SK-N-SH treated with all-trans-retinoic acid at 6 μM for 48 hours (cell line): ENCODE measurements around the gene BACH2.

Experiments used
- ATAC-seq: fragments of 200-7000 bp; cut with Tn5 transposase; 3 replicates; pipeline ENCODE4 v1.9.1; 2020; ENCODE audit warnings: mild to moderate bottlenecking, moderate library complexity
- ARNTL ChIP-seq: fragments of 450-650 bp; formaldehyde crosslinking; IDR thresholded peaks from 2 replicates; pipeline ENCODE4 v1.5.0; 2020; ENCODE audit warnings: low read depth, mild to moderate bottlenecking, moderate library complexity, borderline replicate concordance
- BACH2 ChIP-seq: fragments of 250-450 bp; sonication (Bioruptor Pico); IDR thresholded peaks from 2 replicates; pipeline ENCODE4 v1.9.0; 2021; ENCODE audit warnings: mild to moderate bottlenecking, borderline replicate concordance
- CSDC2 ChIP-seq: fragments of 250-450 bp; sonication (Bioruptor Pico); IDR thresholded peaks from 2 replicates; pipeline ENCODE4 v1.5.0; 2020; ENCODE audit warnings: mild to moderate bottlenecking, moderate library complexity
- ESRRG ChIP-seq: fragments of 250-450 bp; sonication (Bioruptor Pico); IDR thresholded peaks from 2 replicates; pipeline ENCODE4 v1.6.1; 2021; ENCODE audit warnings: mild to moderate bottlenecking
- GLIS3 ChIP-seq: fragments of 250-450 bp; sonication (Bioruptor Pico); IDR thresholded peaks from 2 replicates; pipeline ENCODE4 v1.5.0; 2020; ENCODE audit warnings: mild to moderate bottlenecking, moderate library complexity
- OSR1 ChIP-seq: fragments of 250-450 bp; sonication (Bioruptor Pico); IDR thresholded peaks from 2 replicates; pipeline ENCODE4 v1.8.0; 2022; ENCODE audit warnings: moderate library complexity, mild to moderate bottlenecking, inconsistent platforms
- PPARA ChIP-seq: fragments of 250-450 bp; sonication (Bioruptor Pico); IDR thresholded peaks from 2 replicates; pipeline ENCODE4 v1.5.0; 2020; ENCODE audit warnings: mild to moderate bottlenecking, borderline replicate concordance
- RARB ChIP-seq: fragments of 250-450 bp; sonication (Bioruptor Pico); IDR thresholded peaks from 2 replicates; pipeline ENCODE4 v1.8.0; 2021; ENCODE audit warnings: mild to moderate bottlenecking, moderate library complexity
- SNAI2 ChIP-seq: fragments of 250-450 bp; sonication (Bioruptor Pico); IDR thresholded peaks from 2 replicates; pipeline ENCODE4 v1.5.0; 2020; ENCODE audit warnings: mild to moderate bottlenecking, moderate library complexity
- TCF4 ChIP-seq: fragments of 250-450 bp; sonication (Bioruptor Pico); IDR thresholded peaks from 2 replicates; pipeline ENCODE4 v1.8.0; 2021; ENCODE audit warnings: mild to moderate bottlenecking, moderate library complexity, borderline replicate concordance
- TOX ChIP-seq: fragments of 250-450 bp; sonication (Bioruptor Pico); IDR thresholded peaks from 2 replicates; pipeline ENCODE4 v1.8.0; 2021; ENCODE audit warnings: mild to moderate bottlenecking, moderate library complexity, borderline replicate concordance
- ZC3H10 ChIP-seq: fragments of 250-450 bp; sonication (Bioruptor Pico); IDR thresholded peaks from 2 replicates; pipeline ENCODE4 v1.5.1; 2021; ENCODE audit warnings: mild to moderate bottlenecking, moderate library complexity
- ZFP3 ChIP-seq: fragments of 250-450 bp; sonication (Bioruptor Pico); IDR thresholded peaks from 2 replicates; pipeline ENCODE4 v1.5.0; 2020; ENCODE audit warnings: mild to moderate bottlenecking, moderate library complexity
- ZFP30 ChIP-seq: fragments of 450-650 bp; formaldehyde crosslinking; IDR thresholded peaks from 2 replicates; pipeline ENCODE4 v1.5.0; 2022; ENCODE audit warnings: mild to moderate bottlenecking, moderate library complexity
- ZNF70 ChIP-seq: fragments of 450-650 bp; formaldehyde crosslinking; IDR thresholded peaks from 2 replicates; pipeline ENCODE4 v1.5.0; 2020; ENCODE audit warnings: mild to moderate bottlenecking, moderate library complexity
- ZNF8 ChIP-seq: fragments of 450-650 bp; formaldehyde crosslinking; IDR thresholded peaks from 2 replicates; pipeline ENCODE4 v1.5.0; 2020; ENCODE audit warnings: mild to moderate bottlenecking, moderate library complexity
- TF ChIP-seq, protein P1 (sequence below): fragments of 250-450 bp; sonication (Bioruptor Pico); IDR thresholded peaks from 2 replicates; pipeline ENCODE4 v1.5.1; 2020; ENCODE audit warnings: low read depth, mild to moderate bottlenecking, moderate library complexity
- TF ChIP-seq, protein P2 (sequence below): fragments of 250-450 bp; sonication (Bioruptor Pico); IDR thresholded peaks from 2 replicates; pipeline ENCODE4 v1.8.0; 2021; ENCODE audit warnings: low read depth, mild to moderate bottlenecking, moderate library complexity, borderline replicate concordance
- TF ChIP-seq, protein P3 (sequence below): fragments of 250-450 bp; sonication (Bioruptor Pico); IDR thresholded peaks from 2 replicates; pipeline ENCODE4 v1.5.1; 2021; ENCODE audit warnings: mild to moderate bottlenecking, moderate library complexity
- TF ChIP-seq, protein P4 (sequence below): fragments of 250-450 bp; sonication (Bioruptor Pico); IDR thresholded peaks from 2 replicates; pipeline ENCODE4 v1.8.0; 2020; ENCODE audit warnings: mild to moderate bottlenecking, moderate library complexity, borderline replicate concordance

BACH2 gene

DNA sequence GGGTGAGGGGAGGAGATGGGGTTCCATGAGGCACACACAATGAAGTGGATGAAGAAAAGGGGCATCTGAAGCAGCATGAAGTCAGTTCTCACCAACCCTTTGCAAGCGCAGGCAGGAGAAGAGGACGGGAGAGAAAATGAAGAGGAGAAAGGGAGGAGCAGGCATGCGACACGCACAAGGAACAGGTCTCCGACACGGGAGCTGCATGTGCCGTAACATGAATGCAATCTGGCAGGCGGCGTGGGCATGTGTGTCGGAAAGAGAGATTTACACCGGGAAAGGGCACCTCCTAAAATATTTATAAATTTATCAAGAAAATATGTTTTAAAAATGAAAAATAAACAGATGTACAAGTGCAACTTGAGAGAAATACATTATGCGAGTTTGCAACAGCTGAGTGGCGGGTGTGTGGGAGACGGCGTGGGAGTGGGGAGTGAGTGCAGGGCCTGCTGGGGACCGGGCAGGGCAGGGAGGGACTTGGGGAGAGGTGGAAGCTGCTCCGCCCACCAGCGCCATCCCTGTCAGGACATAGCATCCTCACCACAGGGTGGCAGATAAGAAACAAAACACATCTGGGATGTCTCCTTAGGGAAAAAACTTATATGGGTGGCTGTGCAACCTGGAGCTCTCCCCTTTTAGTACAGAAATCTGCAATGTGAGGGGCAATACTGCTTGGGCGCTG, 361.8 kb downstream of the BACH2 start:
- TF ChIP-seq ZFP3 (CRISPR knock-in tag) (no peak), ZC3H10 (CRISPR knock-in tag) (no peak), ESRRG (CRISPR knock-in tag) (no peak), GLIS3 (CRISPR knock-in tag) (no peak)
- TF ChIP-seq, protein P1, sequence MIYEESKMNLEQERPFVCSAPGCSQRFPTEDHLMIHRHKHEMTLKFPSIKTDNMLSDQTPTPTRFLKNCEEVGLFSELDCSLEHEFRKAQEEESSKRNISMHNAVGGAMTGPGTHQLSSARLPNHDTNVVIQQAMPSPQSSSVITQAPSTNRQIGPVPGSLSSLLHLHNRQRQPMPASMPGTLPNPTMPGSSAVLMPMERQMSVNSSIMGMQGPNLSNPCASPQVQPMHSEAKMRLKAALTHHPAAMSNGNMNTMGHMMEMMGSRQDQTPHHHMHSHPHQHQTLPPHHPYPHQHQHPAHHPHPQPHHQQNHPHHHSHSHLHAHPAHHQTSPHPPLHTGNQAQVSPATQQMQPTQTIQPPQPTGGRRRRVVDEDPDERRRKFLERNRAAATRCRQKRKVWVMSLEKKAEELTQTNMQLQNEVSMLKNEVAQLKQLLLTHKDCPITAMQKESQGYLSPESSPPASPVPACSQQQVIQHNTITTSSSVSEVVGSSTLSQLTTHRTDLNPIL (CRISPR knock-in tag): no peak
- ATAC-seq: no peak

DNA sequence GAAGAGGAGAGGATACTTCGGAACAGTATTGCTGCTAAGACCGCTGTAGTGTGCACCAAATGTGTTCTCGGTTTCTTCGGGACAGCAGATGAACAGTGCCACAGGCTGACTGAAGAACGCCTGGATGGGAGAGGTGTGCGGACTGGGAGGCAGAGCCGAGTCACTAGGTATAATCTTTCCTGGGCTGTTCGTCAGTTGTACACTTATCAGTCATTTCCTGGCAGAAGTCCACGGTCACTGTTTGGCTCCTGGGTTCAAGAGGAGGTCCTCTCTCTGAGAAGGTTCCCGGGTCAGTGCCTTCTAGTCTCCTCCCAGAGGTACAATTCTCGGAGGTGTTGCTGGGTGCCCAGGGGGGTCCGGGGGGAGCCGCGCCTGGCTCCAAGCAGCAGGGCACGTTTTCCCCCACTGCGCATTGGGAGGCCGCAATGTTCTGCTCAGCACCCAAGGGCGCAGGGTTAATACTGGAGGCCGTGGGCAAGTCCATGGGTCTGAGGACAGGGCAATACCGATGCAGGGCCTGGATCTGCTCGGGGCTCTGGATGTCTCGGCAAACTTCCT, 364.3 kb downstream of the BACH2 start:
- ATAC-seq: no peak
- TF ChIP-seq PPARA (CRISPR knock-in tag): no peak
- no peak for TF ChIP-seq RARB
- TF ChIP-seq, protein P2, sequence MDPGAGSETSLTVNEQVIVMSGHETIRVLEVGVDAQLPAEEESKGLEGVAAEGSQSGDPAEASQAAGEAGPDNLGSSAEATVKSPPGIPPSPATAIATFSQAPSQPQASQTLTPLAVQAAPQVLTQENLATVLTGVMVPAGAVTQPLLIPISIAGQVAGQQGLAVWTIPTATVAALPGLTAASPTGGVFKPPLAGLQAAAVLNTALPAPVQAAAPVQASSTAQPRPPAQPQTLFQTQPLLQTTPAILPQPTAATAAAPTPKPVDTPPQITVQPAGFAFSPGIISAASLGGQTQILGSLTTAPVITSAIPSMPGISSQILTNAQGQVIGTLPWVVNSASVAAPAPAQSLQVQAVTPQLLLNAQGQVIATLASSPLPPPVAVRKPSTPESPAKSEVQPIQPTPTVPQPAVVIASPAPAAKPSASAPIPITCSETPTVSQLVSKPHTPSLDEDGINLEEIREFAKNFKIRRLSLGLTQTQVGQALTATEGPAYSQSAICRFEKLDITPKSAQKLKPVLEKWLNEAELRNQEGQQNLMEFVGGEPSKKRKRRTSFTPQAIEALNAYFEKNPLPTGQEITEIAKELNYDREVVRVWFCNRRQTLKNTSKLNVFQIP (CRISPR knock-in tag): no peak
- TF ChIP-seq, protein P3, sequence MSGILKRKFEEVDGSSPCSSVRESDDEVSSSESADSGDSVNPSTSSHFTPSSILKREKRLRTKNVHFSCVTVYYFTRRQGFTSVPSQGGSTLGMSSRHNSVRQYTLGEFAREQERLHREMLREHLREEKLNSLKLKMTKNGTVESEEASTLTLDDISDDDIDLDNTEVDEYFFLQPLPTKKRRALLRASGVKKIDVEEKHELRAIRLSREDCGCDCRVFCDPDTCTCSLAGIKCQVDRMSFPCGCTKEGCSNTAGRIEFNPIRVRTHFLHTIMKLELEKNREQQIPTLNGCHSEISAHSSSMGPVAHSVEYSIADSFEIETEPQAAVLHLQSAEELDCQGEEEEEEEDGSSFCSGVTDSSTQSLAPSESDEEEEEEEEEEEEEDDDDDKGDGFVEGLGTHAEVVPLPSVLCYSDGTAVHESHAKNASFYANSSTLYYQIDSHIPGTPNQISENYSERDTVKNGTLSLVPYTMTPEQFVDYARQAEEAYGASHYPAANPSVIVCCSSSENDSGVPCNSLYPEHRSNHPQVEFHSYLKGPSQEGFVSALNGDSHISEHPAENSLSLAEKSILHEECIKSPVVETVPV (CRISPR knock-in tag): no peak
- no peak for TF ChIP-seq SNAI2 (CRISPR knock-in tag)
- no peak for TF ChIP-seq CSDC2 (CRISPR knock-in tag)
- no peak for TF ChIP-seq ZNF8
- TF ChIP-seq BACH2 (CRISPR knock-in tag): no peak
- no peak for TF ChIP-seq TOX (CRISPR knock-in tag)
- no peak for TF ChIP-seq ZFP30 (CRISPR knock-in tag)

DNA sequence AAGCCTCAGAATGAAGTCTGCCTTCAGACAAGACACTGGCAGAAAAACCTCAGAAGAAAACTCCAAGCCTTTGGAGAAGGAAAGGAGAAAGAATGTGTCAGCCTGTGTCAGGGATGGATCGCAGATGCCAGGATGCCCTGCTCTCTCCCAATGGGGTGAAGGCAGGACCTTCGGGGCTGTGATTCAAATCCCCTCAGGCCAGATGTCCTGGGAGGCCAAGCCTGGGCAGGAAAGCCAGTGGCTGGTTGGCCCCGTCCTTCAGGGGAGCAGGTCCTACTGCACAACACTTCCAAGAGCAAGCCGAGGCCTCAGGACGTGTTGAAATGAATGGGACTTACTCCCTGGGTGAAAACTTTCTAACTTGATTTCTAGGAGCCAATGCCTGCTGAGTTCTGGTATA, 365.9 kb downstream of the BACH2 start:
- no peak for TF ChIP-seq TCF4 (CRISPR knock-in tag)
- TF ChIP-seq, protein P2 (CRISPR knock-in tag): no peak
- TF ChIP-seq PPARA (CRISPR knock-in tag): no peak
- TF ChIP-seq, protein P3 (CRISPR knock-in tag): no peak
- no peak for TF ChIP-seq ZC3H10 (CRISPR knock-in tag)
- TF ChIP-seq, protein P4, sequence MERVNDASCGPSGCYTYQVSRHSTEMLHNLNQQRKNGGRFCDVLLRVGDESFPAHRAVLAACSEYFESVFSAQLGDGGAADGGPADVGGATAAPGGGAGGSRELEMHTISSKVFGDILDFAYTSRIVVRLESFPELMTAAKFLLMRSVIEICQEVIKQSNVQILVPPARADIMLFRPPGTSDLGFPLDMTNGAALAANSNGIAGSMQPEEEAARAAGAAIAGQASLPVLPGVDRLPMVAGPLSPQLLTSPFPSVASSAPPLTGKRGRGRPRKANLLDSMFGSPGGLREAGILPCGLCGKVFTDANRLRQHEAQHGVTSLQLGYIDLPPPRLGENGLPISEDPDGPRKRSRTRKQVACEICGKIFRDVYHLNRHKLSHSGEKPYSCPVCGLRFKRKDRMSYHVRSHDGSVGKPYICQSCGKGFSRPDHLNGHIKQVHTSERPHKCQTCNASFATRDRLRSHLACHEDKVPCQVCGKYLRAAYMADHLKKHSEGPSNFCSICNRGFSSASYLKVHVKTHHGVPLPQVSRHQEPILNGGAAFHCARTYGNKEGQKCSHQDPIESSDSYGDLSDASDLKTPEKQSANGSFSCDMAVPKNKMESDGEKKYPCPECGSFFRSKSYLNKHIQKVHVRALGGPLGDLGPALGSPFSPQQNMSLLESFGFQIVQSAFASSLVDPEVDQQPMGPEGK (CRISPR knock-in tag): no peak
- no peak for ATAC-seq

DNA sequence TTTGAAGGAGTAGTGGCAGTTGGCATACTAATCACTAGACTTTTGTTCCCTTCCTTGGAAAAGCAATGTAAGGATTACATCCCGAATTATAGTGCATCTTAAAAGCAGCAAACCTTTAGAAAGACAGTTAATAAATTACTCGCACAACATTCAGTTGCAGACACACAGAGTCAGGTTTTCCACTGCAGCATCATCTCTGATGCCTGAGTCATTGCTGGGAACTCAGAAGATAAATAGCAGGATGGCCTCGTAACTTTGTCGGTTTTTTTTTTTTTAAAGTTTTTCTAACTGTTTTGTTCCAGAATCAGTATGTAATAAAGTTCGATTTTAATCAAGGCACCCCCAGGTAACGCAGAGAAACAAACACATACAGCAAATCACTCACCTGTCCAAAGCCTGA, 368.0 kb downstream of the BACH2 start:
- peak; percentile 75 for ATAC-seq
- TF ChIP-seq ZFP30 (CRISPR knock-in tag): no peak
- TF ChIP-seq ZNF70 (CRISPR knock-in tag): no peak
- TF ChIP-seq OSR1 (CRISPR knock-in tag): no peak
- no peak for TF ChIP-seq SNAI2 (CRISPR knock-in tag)
- TF ChIP-seq, protein P3 (CRISPR knock-in tag): no peak
- no peak for TF ChIP-seq PPARA (CRISPR knock-in tag)
- TF ChIP-seq ARNTL (CRISPR knock-in tag): no peak
- no peak for TF ChIP-seq CSDC2 (CRISPR knock-in tag)
- TF ChIP-seq, protein P4 (CRISPR knock-in tag): no peak
- TF ChIP-seq RARB: no peak
- TF ChIP-seq ESRRG (CRISPR knock-in tag): no peak
- TF ChIP-seq TCF4 (CRISPR knock-in tag): no peak
- no peak for TF ChIP-seq BACH2 (CRISPR knock-in tag)
- no peak for TF ChIP-seq ZC3H10 (CRISPR knock-in tag)
